Kidney epithelial cell (primary cell): Measurements from ENCODE around the gene IQCE. TPM values are rescaled to one million over a fixed set of nuclear protein-coding genes. Genes with fewer than 3 reads are reported as not detected.

Source experiments
- DNase-seq: peaks from one replicate; pipeline ENCODE4 v3.0.0-alpha.2; 2010; ENCODE audit warnings: low read depth
- H3K27me3 ChIP-seq: 2 replicates; pipeline ENCODE4 v1.6.0; 2011; ENCODE audit warnings: low read length; ENCODE audit not compliant: control insufficient read depth, insufficient read depth
- H3K36me3 ChIP-seq: 2 replicates; pipeline ENCODE4 v1.5.1; 2011; ENCODE audit warnings: low read length; ENCODE audit not compliant: control insufficient read depth, insufficient read depth
- H3K4me3 ChIP-seq: 2 replicates; pipeline ENCODE4 v1.5.1; 2011; ENCODE audit warnings: low read depth, mild to moderate bottlenecking, control low read depth, low read length
- CTCF ChIP-seq: IDR thresholded peaks from 2 replicates; pipeline ENCODE4 v1.5.1; 2011; ENCODE audit warnings: mild to moderate bottlenecking, moderate library complexity, low read length, control low read depth, inconsistent platforms; ENCODE audit not compliant: insufficient read depth, poor library complexity, severe bottlenecking
- total RNA-seq: library from RNA; depleted of rRNA; stranded (reverse); fragments of >200 nt; gene quantifications from 2 replicates; pipeline ENCODE4 v1.2.3, GENCODE V29; 2015

Gene IQCE
- total RNA-seq, 1 donor from 2014 or later = 18.0 TPM

GRCh38 chr7:2660359-2661095 is 101.7 kb downstream of the IQCE start:
- Histone ChIP-seq H3K4me3 (no peak overlapping the region), H3K27me3 (no peaks in the 10 kb centered on the region), H3K36me3 (peaks cover 3% of the 10 kb centered on the region)
- peak; percentile 50 for TF ChIP-seq CTCF
- DNase-seq = no peak

GRCh38 chr7:2661096-2661449 is 102.3 kb downstream of the IQCE start:
- no peak for TF ChIP-seq CTCF

GRCh38 chr7:2661602-2662272 is 103.0 kb downstream of the IQCE start:
- no peaks in the 10 kb centered on the region for H3K27me3 ChIP-seq
- peak; percentile 18 for TF ChIP-seq CTCF
- H3K36me3 ChIP-seq = no peaks in the 10 kb centered on the region
- no peak overlapping the region for H3K4me3 ChIP-seq
- no peak for DNase-seq

More at GRCh38 chr7:2661096-2661449, 102.3 kb downstream of the IQCE start:
- H3K36me3 ChIP-seq = peaks cover 3% of the 10 kb centered on the region
- H3K27me3 ChIP-seq = no peaks in the 10 kb centered on the region
- no peak overlapping the region for H3K4me3 ChIP-seq
- no peak for DNase-seq

- no peak for TF ChIP-seq CTCF
- Histone ChIP-seq H3K27me3 (no peaks in the 10 kb centered on the region), H3K4me3 (no peak overlapping the region), H3K36me3 (no peaks in the 10 kb centered on the region)
- DNase-seq = no peak
These were observed 103.7 kb downstream of the IQCE start for GRCh38 chr7:2662273-2663120.

- Histone ChIP-seq H3K27me3 (no peaks in the 10 kb centered on the region), H3K4me3 (no peak overlapping the region), H3K36me3 (no peaks in the 10 kb centered on the region)
- no peak for DNase-seq
- no peak for TF ChIP-seq CTCF
These were observed 104.5 kb downstream of the IQCE start for GRCh38 chr7:2663121-2663886.
